Small intestine (tissue), 7 donors: ENCODE data around the gene LRP4. TPM values are rescaled to one million over a fixed set of nuclear protein-coding genes. Genes with fewer than 3 reads are reported as not detected.

Source experiments
- DNase-seq, 2 donors: peaks; one replicate each; pipeline versions ENCODE4 v3.0.0 to v3.0.0-alpha.2; 2013
- FAIRE-seq: peaks from 2 replicates; lab custom pipeline; 2012; peaks lifted over from hg19 to GRCh38; lab: Jason Lieb, UNC
- H3K27ac ChIP-seq, 3 donors: one replicate each; pipeline ENCODE4 v1.5.1; 2013; ENCODE audit warnings: low read length in 2 of 3, mild to moderate bottlenecking in 2 of 3, control low read depth in 1 of 3, inconsistent platforms in 1 of 3, low read depth in 1 of 3, moderate library complexity in 1 of 3
- H3K27me3 ChIP-seq, 3 donors: one replicate each; pipeline ENCODE4 v1.6.1; 2013; ENCODE audit warnings: low read length in 3 of 3, inconsistent platforms in 1 of 3; ENCODE audit not compliant: control insufficient read depth in 3 of 3, insufficient read depth in 3 of 3
- H3K36me3 ChIP-seq, 3 donors: one replicate each; pipeline ENCODE4 v1.6.1; 2013; ENCODE audit warnings: low read length in 3 of 3, inconsistent platforms in 1 of 3, low read depth in 1 of 3, mild to moderate bottlenecking in 1 of 3, moderate library complexity in 1 of 3; ENCODE audit not compliant: control insufficient read depth in 3 of 3, insufficient read depth in 2 of 3
- H3K4me1 ChIP-seq, 3 donors: one replicate each; pipeline ENCODE4 v1.6.1; 2013; ENCODE audit warnings: low read length in 2 of 3, inconsistent platforms in 1 of 3, low read depth in 1 of 3, mild to moderate bottlenecking in 1 of 3, moderate library complexity in 1 of 3; ENCODE audit not compliant: control insufficient read depth in 3 of 3, insufficient read depth in 2 of 3
- H3K4me3 ChIP-seq, 3 donors: one replicate each; pipeline ENCODE4 v1.5.1; 2013; ENCODE audit warnings: low read length in 3 of 3, control low read depth in 1 of 3, inconsistent platforms in 1 of 3, low read depth in 1 of 3, mild to moderate bottlenecking in 1 of 3, moderate library complexity in 1 of 3
- H3K9me3 ChIP-seq, 2 donors: one replicate each; pipeline ENCODE4 v1.6.1; 2013; ENCODE audit warnings: low read depth in 1 of 2, low read length in 1 of 2; ENCODE audit not compliant: control insufficient read depth in 2 of 2, insufficient read depth in 1 of 2
- WGBS, 3 donors: extraction: QIAGEN DNeasy Blood & Tissue Kit; methylation state at CpG; one replicate each; pipeline ENCODE4 v1.1.7; 2013; 5-methylcytosine and 5-hydroxymethylcytosine counted together
- polyA plus RNA-seq, 4 donors: library from polyadenylated mRNA; stranded (reverse) in 3 of 4; unstranded in 1 of 4; fragments of 200-250 nt in 3 of 4; fragments of 120-200 nt in 1 of 4; gene quantifications; one replicate each; pipeline versions ENCODE4 v1.2.1 to v1.2.3, GENCODE V29; 2013
- donor health status: healthy with polysubstance abuse.
- donor health status: control.
- donor health status: control.
- donor health status: Bipolar disorder and iron deficiency.
- donor health status: healthy.

LRP4 gene
- polyA plus RNA-seq, 4 donors = 2.2 to 15.2 (median 12.6) TPM

- H3K9me3 ChIP-seq = no peaks in the 10 kb centered on the region
- no peaks in the 10 kb centered on the region for H3K4me1 ChIP-seq
- DNase-seq (no peak), FAIRE-seq (no peak)
- H3K36me3 ChIP-seq = peaks cover 0 to 55% (median 2%) of the 10 kb centered on the region in 3 donors
- H3K27me3 ChIP-seq = no peaks in the 10 kb centered on the region
- H3K4me3 ChIP-seq = no peak overlapping the region
- 78 to 87% (median 83%) methylated on average over 10 of the region's 10 CpGs for WGBS, 3 donors
- no peak overlapping the region for H3K27ac ChIP-seq
Measured at GRCh38 chr11:46895821-46896220, 22.5 kb downstream of the LRP4 start.

GRCh38 chr11:46894961-46895360 lies 23.4 kb downstream of the LRP4 start:
- Histone ChIP-seq H3K36me3 (peaks cover 0 to 54% (median 2%) of the 10 kb centered on the region in 3 donors), H3K9me3 (no peaks in the 10 kb centered on the region), H3K27ac (no peak overlapping the region), H3K4me1 (no peaks in the 10 kb centered on the region), H3K27me3 (no peaks in the 10 kb centered on the region), H3K4me3 (no peak overlapping the region)
- no peak for DNase-seq
- WGBS, 3 donors = 91 to 93% (median 93%) methylated on average over 10 of the region's 10 CpGs
- FAIRE-seq = no peak

GRCh38 chr11:46894506-46894905 lies 23.8 kb downstream of the LRP4 start:
- no peak for FAIRE-seq
- no peaks in the 10 kb centered on the region for H3K27me3 ChIP-seq

GRCh38 chr11:46892838-46893237 lies 25.5 kb downstream of the LRP4 start:
- WGBS, 3 donors = 90 to 96% (median 90%) methylated on average over 9 of the region's 9 CpGs
- no peak for DNase-seq
- no peak overlapping the region for H3K27ac ChIP-seq
- no peak for FAIRE-seq
- H3K4me1 ChIP-seq = no peaks in the 10 kb centered on the region
- H3K9me3 ChIP-seq = no peaks in the 10 kb centered on the region
- peaks cover 0 to 47% (median 4%) of the 10 kb centered on the region in 3 donors for H3K36me3 ChIP-seq
- no peak overlapping the region for H3K4me3 ChIP-seq
- no peaks in the 10 kb centered on the region for H3K27me3 ChIP-seq

More at GRCh38 chr11:46894506-46894905, 23.8 kb downstream of the LRP4 start:
- no peaks in the 10 kb centered on the region for H3K9me3 ChIP-seq
- DNase-seq = no peak
- no peak overlapping the region for H3K27ac ChIP-seq
- H3K4me1 ChIP-seq = no peaks in the 10 kb centered on the region
- H3K36me3 ChIP-seq = peaks cover 0 to 53% (median 2%) of the 10 kb centered on the region in 3 donors
- WGBS, 3 donors = 93 to 96% (median 95%) methylated on average over 16 of the region's 16 CpGs
- H3K4me3 ChIP-seq = no peak overlapping the region

GRCh38 chr11:46892109-46892508 lies 26.2 kb downstream of the LRP4 start:
- H3K36me3 ChIP-seq = peaks cover 0 to 49% (median 4%) of the 10 kb centered on the region in 3 donors
- no peaks in the 10 kb centered on the region for H3K27me3 ChIP-seq
- DNase-seq (no peak), FAIRE-seq (no peak)
- H3K27ac ChIP-seq = no peak overlapping the region
- H3K4me1 ChIP-seq = no peaks in the 10 kb centered on the region
- H3K4me3 ChIP-seq = no peak overlapping the region
- no peaks in the 10 kb centered on the region for H3K9me3 ChIP-seq
- WGBS, 3 donors = 80 to 94% (median 90%) methylated on average over 2 of the region's 2 CpGs

- 90 to 97% (median 93%) methylated on average over 2 of the region's 2 CpGs for WGBS, 3 donors
- no peaks in the 10 kb centered on the region for H3K9me3 ChIP-seq
- H3K36me3 ChIP-seq = peaks cover 0 to 45% (median 4%) of the 10 kb centered on the region in 3 donors
- no peak for FAIRE-seq
- no peaks in the 10 kb centered on the region for H3K4me1 ChIP-seq
- no peak overlapping the region for H3K27ac ChIP-seq
- H3K27me3 ChIP-seq = no peaks in the 10 kb centered on the region
- H3K4me3 ChIP-seq = no peak overlapping the region
- DNase-seq = no peak
Measured at GRCh38 chr11:46890665-46891064, 27.7 kb downstream of the LRP4 start.

GRCh38 chr11:46889689-46890475 lies 28.5 kb downstream of the LRP4 start:
- Histone ChIP-seq H3K27me3 (no peaks in the 10 kb centered on the region), H3K4me3 (no peak overlapping the region), H3K4me1 (no peaks in the 10 kb centered on the region), H3K9me3 (no peaks in the 10 kb centered on the region), H3K27ac (no peak overlapping the region), H3K36me3 (peaks cover 0 to 38% (median 3%) of the 10 kb centered on the region in 3 donors)
- DNase-seq = peak; percentile 74 to 77
- FAIRE-seq = no peak
- 66 to 69% (median 68%) methylated on average over 23 of the region's 23 CpGs for WGBS, 3 donors

- no peaks in the 10 kb centered on the region for H3K4me1 ChIP-seq
- no peak for DNase-seq
- FAIRE-seq = no peak
- H3K27ac ChIP-seq = no peak overlapping the region
- H3K4me3 ChIP-seq = no peak overlapping the region
- 81 to 89% (median 85%) methylated on average over 7 of the region's 7 CpGs for WGBS, 3 donors
- peaks cover 0 to 35% (median 2%) of the 10 kb centered on the region in 3 donors for H3K36me3 ChIP-seq
- H3K9me3 ChIP-seq = no peaks in the 10 kb centered on the region
- no peaks in the 10 kb centered on the region for H3K27me3 ChIP-seq
Measured at GRCh38 chr11:46889251-46889650, 29.1 kb downstream of the LRP4 start.
